Fibroblast of lung (primary cell): ENCODE measurements around the gene FHL2. TPM values are rescaled to one million over a fixed set of nuclear protein-coding genes. Genes with fewer than 3 reads are reported as not detected.

ENCODE experiments used
- DNase-seq, 2 donors: peaks; one replicate each; pipeline versions ENCODE4 v3.0.0 to v3.0.0-alpha.2; 2010; ENCODE audit warnings: low read depth in 2 of 2
- H2AFZ ChIP-seq: 2 replicates; pipeline ENCODE4 v1.5.1; 2012; ENCODE audit warnings: low read length, control low read depth, inconsistent platforms
- H3K27ac ChIP-seq: 2 replicates; pipeline ENCODE4 v1.5.1; 2011; ENCODE audit warnings: low read length, control low read depth; ENCODE audit not compliant: insufficient read depth
- H3K27me3 ChIP-seq: 2 replicates; pipeline ENCODE4 v1.5.1; 2011; ENCODE audit warnings: mild to moderate bottlenecking, low read length; ENCODE audit not compliant: control insufficient read depth, insufficient read depth
- H3K36me3 ChIP-seq: 2 replicates; pipeline ENCODE4 v1.5.1; 2011; ENCODE audit warnings: low read length; ENCODE audit not compliant: control insufficient read depth, insufficient read depth
- H3K4me1 ChIP-seq: 2 replicates; pipeline ENCODE4 v1.5.1; 2011; ENCODE audit warnings: low read length; ENCODE audit not compliant: control insufficient read depth, insufficient read depth; ENCODE audit errors: extremely low read depth
- H3K4me2 ChIP-seq: 2 replicates; pipeline ENCODE4 v1.5.1; 2011; ENCODE audit warnings: low read length, control low read depth; ENCODE audit not compliant: insufficient read depth; ENCODE audit errors: extremely low read depth
- H3K4me3 ChIP-seq, 4 experiments: fragments of 200-600 bp in 1 of 4; sonication (generic) in 1 of 4; replicated peaks in 1 of 4; 2 replicates each; pipeline ENCODE4 v1.5.1; 2011 to 2016; ENCODE audit warnings: low read length in 4 of 4, low read depth in 3 of 4, mild to moderate bottlenecking in 3 of 4, control low read depth in 2 of 4, inconsistent platforms in 1 of 4, mixed read lengths in 1 of 4; ENCODE audit not compliant: insufficient read depth in 1 of 4; ENCODE audit errors: control extremely low read depth in 1 of 4
- H3K79me2 ChIP-seq: 2 replicates; pipeline ENCODE4 v1.5.1; 2012; ENCODE audit warnings: mild to moderate bottlenecking, low read length, inconsistent platforms; ENCODE audit not compliant: control insufficient read depth, insufficient read depth
- H3K9ac ChIP-seq: 2 replicates; pipeline ENCODE4 v1.5.1; 2011; ENCODE audit warnings: mild to moderate bottlenecking, low read length, control low read depth; ENCODE audit not compliant: insufficient read depth
- H3K9me3 ChIP-seq: 2 replicates; pipeline ENCODE4 v1.5.1; 2012; ENCODE audit warnings: low read depth, low read length; ENCODE audit not compliant: control insufficient read depth, insufficient read depth
- H4K20me1 ChIP-seq: 2 replicates; pipeline ENCODE4 v1.5.1; 2011; ENCODE audit warnings: low read length; ENCODE audit not compliant: control insufficient read depth, insufficient read depth; ENCODE audit errors: extremely low read depth
- EZH2 ChIP-seq: IDR thresholded peaks from 2 replicates; pipeline ENCODE4 v1.5.1; 2012; ENCODE audit warnings: low read length, control low read depth, mild to moderate bottlenecking; ENCODE audit errors: missing control alignments
- polyA plus RNA-seq, 2 donors: library from polyadenylated mRNA; depleted of rRNA in 1 of 2; stranded (reverse) in 1 of 2; unstranded in 1 of 2; fragments of >200 nt; gene quantifications; 2 replicates each; pipeline ENCODE4 v1.2.1, GENCODE V29; 2011 to 2012; ENCODE audit warnings: missing spikeins in 1 of 2
- total RNA-seq: library from RNA; depleted of rRNA; stranded (reverse); fragments of >200 nt; gene quantifications from 2 replicates; pipeline ENCODE4 v1.2.1, GENCODE V29; 2014
- TF ChIP-seq, protein P1 (sequence below), 2 donors: IDR thresholded peaks in 1 of 2; conservative IDR thresholded peaks in 1 of 2; 1 replicate in 1 of 2; 2 replicates in 1 of 2; pipeline ENCODE4 v1.5.1; 2011 to 2012; ENCODE audit warnings: low read length in 2 of 2, control low read depth in 1 of 2, inconsistent platforms in 1 of 2, low read depth in 1 of 2, mild to moderate bottlenecking in 1 of 2

Gene FHL2
- total and polyA plus RNA-seq, 2 donors (not counting 1 experiment from before 2014, with no cell fraction given) = 144 to 421 TPM

DNA sequence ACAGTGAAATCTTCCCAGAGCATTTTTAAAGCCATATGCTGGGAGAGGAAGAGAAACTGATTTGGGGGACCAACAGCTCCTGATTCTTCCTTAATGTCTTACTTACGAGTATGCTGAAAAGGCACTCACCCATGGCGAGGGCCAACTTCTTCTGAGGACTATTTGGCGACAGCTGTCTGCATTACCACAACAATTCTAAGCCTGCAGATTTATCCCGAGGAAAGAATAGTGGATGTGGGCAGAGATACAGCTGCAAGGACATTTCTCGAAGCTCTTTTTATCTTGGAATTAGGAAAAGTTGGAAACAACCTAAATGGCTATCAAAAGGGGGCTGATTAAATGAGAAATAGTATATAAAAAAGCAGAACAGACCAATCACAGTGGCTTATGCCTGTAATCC lies 40.3 kb upstream of the FHL2 start:
- H3K4me2 ChIP-seq = no peak overlapping the region
- H3K27ac ChIP-seq = no peak overlapping the region
- no peaks in the 10 kb centered on the region for H3K79me2 ChIP-seq

GRCh38 chr2:105438104-105438929 lies 39.5 kb upstream of the FHL2 start:
- peak overlapping the region; percentile 71 for H3K4me2 ChIP-seq
- H2AFZ ChIP-seq = no peak overlapping the region
- no peak for TF ChIP-seq EZH2
- TF ChIP-seq, protein P1, sequence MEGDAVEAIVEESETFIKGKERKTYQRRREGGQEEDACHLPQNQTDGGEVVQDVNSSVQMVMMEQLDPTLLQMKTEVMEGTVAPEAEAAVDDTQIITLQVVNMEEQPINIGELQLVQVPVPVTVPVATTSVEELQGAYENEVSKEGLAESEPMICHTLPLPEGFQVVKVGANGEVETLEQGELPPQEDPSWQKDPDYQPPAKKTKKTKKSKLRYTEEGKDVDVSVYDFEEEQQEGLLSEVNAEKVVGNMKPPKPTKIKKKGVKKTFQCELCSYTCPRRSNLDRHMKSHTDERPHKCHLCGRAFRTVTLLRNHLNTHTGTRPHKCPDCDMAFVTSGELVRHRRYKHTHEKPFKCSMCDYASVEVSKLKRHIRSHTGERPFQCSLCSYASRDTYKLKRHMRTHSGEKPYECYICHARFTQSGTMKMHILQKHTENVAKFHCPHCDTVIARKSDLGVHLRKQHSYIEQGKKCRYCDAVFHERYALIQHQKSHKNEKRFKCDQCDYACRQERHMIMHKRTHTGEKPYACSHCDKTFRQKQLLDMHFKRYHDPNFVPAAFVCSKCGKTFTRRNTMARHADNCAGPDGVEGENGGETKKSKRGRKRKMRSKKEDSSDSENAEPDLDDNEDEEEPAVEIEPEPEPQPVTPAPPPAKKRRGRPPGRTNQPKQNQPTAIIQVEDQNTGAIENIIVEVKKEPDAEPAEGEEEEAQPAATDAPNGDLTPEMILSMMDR (conservative IDR thresholded peaks at IDR 0.05 in 1 of 2, IDR thresholded peaks at IDR 0.05 in 1 of 2; ENCODE audit: low read depth in 1 of 2, low read length in 2 of 2) = no peak
- peaks cover 5% of the 10 kb centered on the region for H3K27me3 ChIP-seq
- no peak overlapping the region for H3K9ac ChIP-seq
- H4K20me1 ChIP-seq = no peaks in the 10 kb centered on the region
- peak overlapping the region; percentile 75 for H3K27ac ChIP-seq
- peak; percentile 73 for DNase-seq
- no peaks in the 10 kb centered on the region for H3K9me3 ChIP-seq
- H3K36me3 ChIP-seq = no peaks in the 10 kb centered on the region
- no peaks in the 10 kb centered on the region for H3K79me2 ChIP-seq
- peak overlapping the region in 1 of 4 experiments; percentile 27 for H3K4me3 ChIP-seq
- H3K4me1 ChIP-seq = peaks cover 20% of the 10 kb centered on the region

More for the DNA sequence above, 40.3 kb upstream of the FHL2 start:
- no peak overlapping the region for H3K4me3 ChIP-seq
- peaks cover 5% of the 10 kb centered on the region for H3K27me3 ChIP-seq
- no peaks in the 10 kb centered on the region for H3K9me3 ChIP-seq
- TF ChIP-seq, protein P1 (conservative IDR thresholded peaks at IDR 0.05 in 1 of 2, IDR thresholded peaks at IDR 0.05 in 1 of 2; ENCODE audit: low read depth in 1 of 2, low read length in 2 of 2) = no peak
- TF ChIP-seq EZH2 = no peak
- peaks cover 20% of the 10 kb centered on the region for H3K4me1 ChIP-seq
- no peak overlapping the region for H3K9ac ChIP-seq
- peak in 1 of 2 donors; percentile 45 for DNase-seq
- H3K36me3 ChIP-seq = no peaks in the 10 kb centered on the region
- H4K20me1 ChIP-seq = no peaks in the 10 kb centered on the region
- H2AFZ ChIP-seq = no peak overlapping the region

DNA sequence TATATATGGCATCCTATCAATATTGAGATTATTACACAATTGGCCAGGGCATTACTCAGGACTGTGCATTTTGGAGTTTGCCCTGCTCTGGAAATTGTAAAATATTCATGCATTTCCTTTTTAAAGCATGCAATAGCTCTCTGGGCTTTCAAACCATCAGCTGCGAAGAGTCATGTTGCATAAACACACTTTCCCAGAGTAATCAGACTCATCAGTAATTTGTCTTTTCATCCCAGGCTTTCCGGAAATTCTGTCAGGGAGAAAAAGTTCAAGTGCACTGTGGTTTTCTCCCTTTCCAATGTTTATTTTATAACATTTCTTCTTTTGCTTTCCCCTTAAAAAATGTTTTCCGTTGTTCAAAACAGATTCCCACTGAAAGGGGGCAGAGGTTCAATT lies 38.9 kb upstream of the FHL2 start:
- no peaks in the 10 kb centered on the region for H3K36me3 ChIP-seq

More for the DNA sequence above, 38.9 kb upstream of the FHL2 start:
- peak overlapping the region; percentile 71 for H3K4me2 ChIP-seq
- DNase-seq = peak; percentile 87 to 95
- H2AFZ ChIP-seq = no peak overlapping the region
- peaks cover 5% of the 10 kb centered on the region for H3K27me3 ChIP-seq
- no peaks in the 10 kb centered on the region for H3K79me2 ChIP-seq
- H3K4me3 ChIP-seq = no peak overlapping the region
- H3K27ac ChIP-seq = peak overlapping the region; percentile 75
- no peak overlapping the region for H3K9ac ChIP-seq
- H3K9me3 ChIP-seq = no peaks in the 10 kb centered on the region
- peaks cover 20% of the 10 kb centered on the region for H3K4me1 ChIP-seq
- TF ChIP-seq, protein P1 (conservative IDR thresholded peaks at IDR 0.05 in 1 of 2, IDR thresholded peaks at IDR 0.05 in 1 of 2; ENCODE audit: low read depth in 1 of 2, low read length in 2 of 2) = no peak
- H4K20me1 ChIP-seq = no peaks in the 10 kb centered on the region
